K562 (cell line): Measurements from ENCODE around the gene DOK7. TPM values are rescaled to one million over a fixed set of nuclear protein-coding genes. Genes with fewer than 3 reads are reported as not detected.

Experiments
- ATF6 ChIP-seq: sonication (generic); formaldehyde crosslinking; IDR thresholded peaks from 2 replicates; pipeline ENCODE4 v1.4.0; 2020; ENCODE audit warnings: mild to moderate bottlenecking, missing genetic modification reagents
- CHD7 ChIP-seq: fragments of 200-600 bp; sonication (generic); IDR thresholded peaks from one replicate; pipeline ENCODE4 v1.6.1; 2012; ENCODE audit warnings: mild to moderate bottlenecking, low read depth, low read length, inconsistent platforms
- DLX4 ChIP-seq: fragments of 250-450 bp; sonication (Bioruptor Pico); IDR thresholded peaks from 2 replicates; pipeline ENCODE4 v1.6.1; 2021; ENCODE audit warnings: mild to moderate bottlenecking
- ELF4 ChIP-seq: fragments of 450-650 bp; formaldehyde crosslinking; IDR thresholded peaks from 2 replicates; pipeline ENCODE4 v1.4.0; 2022; ENCODE audit warnings: missing genetic modification characterization
- HOMEZ ChIP-seq: fragments of 250-450 bp; sonication (Bioruptor Pico); IDR thresholded peaks from 2 replicates; pipeline ENCODE4 v1.4.0; 2020; ENCODE audit warnings: mild to moderate bottlenecking, moderate library complexity
- PCBP1 ChIP-seq: fragments of 200-400 bp; formaldehyde crosslinking; IDR thresholded peaks from 2 replicates; pipeline ENCODE4 v1.6.1; 2018; ENCODE audit warnings: mild to moderate bottlenecking, low read depth, low read length; ENCODE audit not compliant: poor library complexity, severe bottlenecking
- TCF7 ChIP-seq: sonication (generic); IDR thresholded peaks from 2 replicates; pipeline ENCODE4 v1.6.1; 2016; ENCODE audit warnings: antibody characterized with exemption, borderline replicate concordance
- ZBTB33 ChIP-seq: sonication (generic); formaldehyde crosslinking; IDR thresholded peaks from 2 replicates; pipeline ENCODE4 v1.8.1; 2023; ENCODE audit warnings: mild to moderate bottlenecking, missing genetic modification reagents
- ZNF232 ChIP-seq: sonication (generic); formaldehyde crosslinking; IDR thresholded peaks from 2 replicates; pipeline ENCODE4 v1.8.0; 2022; ENCODE audit warnings: mild to moderate bottlenecking, missing genetic modification reagents
- polyA plus RNA-seq, 8 experiments: library from polyadenylated mRNA; depleted of rRNA in 4 of 8; stranded (reverse) in 5 of 8; unstranded in 3 of 8; fragments of >200 nt; fragmentation: Nextera tagmentation in 2 of 8; fragmentation: Illumina TruSeq in 1 of 8; extraction: Ambion mirVana in 2 of 8; extraction: Trizol in 1 of 8; gene quantifications; 2 replicates each; pipeline versions ENCODE4 v1.2.1 to v1.2.3, GENCODE V29; 2011 to 2014; ENCODE audit warnings: inconsistent platforms in 1 of 8, missing spikeins in 1 of 8
- total RNA-seq, 7 experiments: library from RNA; depleted of rRNA in 6 of 7; stranded (reverse); fragments of >200 nt in 6 of 7; fragmentation: Illumina TruSeq in 2 of 7; extraction: Trizol in 2 of 7; gene quantifications; 2 replicates each; pipeline versions ENCODE4 v1.2.1 to v1.2.3, GENCODE V29; 2011 to 2021; ENCODE audit warnings: low replicate concordance in 1 of 7

The DOK7 gene
- total and polyA plus RNA-seq, 9 of the 15 experiments (the other 6 are each of a cell fraction or from before 2014, with no cell fraction given): not detected

GRCh38 chr4:3439391-3439790 lies 23.7 kb upstream of the DOK7 start (continued):
- TF ChIP-seq HOMEZ (CRISPR knock-in tag) (no peak), CHD7 (no peak), ZBTB33 (no peak), ZNF232 (no peak), TCF7 (no peak), ELF4 (CRISPR knock-in tag) (no peak), ATF6 (CRISPR knock-in tag) (no peak), PCBP1 (no peak), DLX4 (CRISPR knock-in tag) (no peak)
